ENCODE measurements around the gene TNP1. TPM values are rescaled to one million over a fixed set of nuclear protein-coding genes. Genes with fewer than 3 reads are reported as not detected.

TNP1 gene
- total RNA-seq, 1 experiment from 2014 or later = not detected

- no peak for DNase-seq
- Histone ChIP-seq H2BK5ac (ENCODE audit: insufficient read length, low read length) (no peak overlapping the region), H3K4me1 (ENCODE audit: insufficient read depth, low read length) (no peaks in the 10 kb centered on the region), H2BK15ac (ENCODE audit: low read depth, low read length) (no peak overlapping the region), H3K18ac (ENCODE audit: insufficient read length, low read depth, low read length) (no peak overlapping the region), H3K9me3 (ENCODE audit: control insufficient read depth, low read depth, low read length) (no peaks in the 10 kb centered on the region), H3K23me2 (ENCODE audit: insufficient read length, low read depth, low read length, poor library complexity, severe bottlenecking) (no peaks in the 10 kb centered on the region), H2AFZ (ENCODE audit: low read length) (no peak overlapping the region), H3K9ac (ENCODE audit: extremely low read depth, insufficient read length, low read length) (no peak overlapping the region), H3K4me2 (ENCODE audit: insufficient read depth, insufficient read length, low read length) (no peak overlapping the region), H3K4ac (ENCODE audit: low read depth, low read length) (no peak overlapping the region), H2BK120ac (ENCODE audit: low read depth, low read length, poor library complexity, severe bottlenecking) (no peak overlapping the region), H3K79me1 (ENCODE audit: insufficient read depth, low read depth, low read length, poor library complexity, severe bottlenecking) (no peaks in the 10 kb centered on the region), H4K8ac (replicated peaks; ENCODE audit: insufficient read length, low read depth, low read length) (no peak overlapping the region), H3K79me2 (ENCODE audit: insufficient read depth, low read length) (no peaks in the 10 kb centered on the region), H3K14ac (ENCODE audit: insufficient read depth, low read length) (no peak overlapping the region), H2BK20ac (ENCODE audit: low read depth, low read length, poor library complexity, severe bottlenecking) (no peak overlapping the region), H3K27ac (ENCODE audit: insufficient read length, low read depth, low read length) (no peak overlapping the region), H4K20me1 (ENCODE audit: control insufficient read depth, insufficient read depth, insufficient read length) (no peaks in the 10 kb centered on the region), H2AK5ac (ENCODE audit: insufficient read length, low read length) (no peak overlapping the region), H3T11ph (ENCODE audit: low read length) (no peak overlapping the region), H2BK12ac (ENCODE audit: insufficient read length, low read depth, low read length) (no peak overlapping the region), H3K27me3 (ENCODE audit: insufficient read depth, low read length) (no peaks in the 10 kb centered on the region; the same call in 1 of the 2 replicates), H4K5ac (ENCODE audit: insufficient read length, low read depth, low read length) (no peak overlapping the region), H3K56ac (ENCODE audit: insufficient read length, low read depth, low read length) (no peak overlapping the region), H3K23ac (ENCODE audit: insufficient read length, low read depth, low read length) (no peak overlapping the region), H4K91ac (ENCODE audit: insufficient read length, low read depth, low read length) (no peak overlapping the region)
- peaks cover 0 to 16% (median 6%) of the 10 kb centered on the region in 3 experiments; a peak in 5 of 7 replicates for H3K36me3 Mint-ChIP-seq (ENCODE audit: insufficient read depth in 1 of 3, low read depth in 3 of 3)
- no CpG with 5 or more reads among the region's 8 CpGs for WGBS (ENCODE audit: extremely low coverage, insufficient read length, low lambda C conversion rate)
- H3K27me3 Mint-ChIP-seq (ENCODE audit: low read depth) = peaks cover 2% of the 10 kb centered on the region; the same call in 1 of the 2 replicates
- no peak overlapping the region; a peak in 1 of 7 replicates for H3K27ac Mint-ChIP-seq
- H3K9me3 Mint-ChIP-seq = peaks cover 14 to 20% of the 10 kb centered on the region in 2 experiments; a peak in 4 of 5 replicates
- peaks cover 12 to 13% of the 10 kb centered on the region in 2 experiments for H3K4me1 Mint-ChIP-seq
- H3K4me3 Mint-ChIP-seq = no peak overlapping the region
- no peak for TF ChIP-seq CTCF (conservative IDR thresholded peaks at IDR 0.05)
Measured at GRCh38 chr2:216862628-216863398, 2.9 kb upstream of the TNP1 start.

All from H9 (cell line).